Stimulated activated CD4-positive, alpha-beta T cell treated with anti-CD3 and anti-CD28 coated beads, Interleukin-12 subunit alpha, Interleukin-12 subunit beta, amount 100 ng/mL, for 4 hours (primary cell): ENCODE results near the gene EXOC4.
"Not testable (repeated sequence)": the region's sequence is repeated elsewhere in the genome, so short reads cannot be mapped to it uniquely, and the experiment has no call there.

Experiments
- DNase-seq: peaks from one replicate; pipeline ENCODE4 v3.0.0-alpha.2; 2020

Gene EXOC4

GRCh38 chr7:133851411-133851810 is 598.5 kb downstream of the EXOC4 start:
- DNase-seq = no peak

GRCh38 chr7:133853706-133854276 is 600.9 kb downstream of the EXOC4 start:
- no peak for DNase-seq

- DNase-seq = no peak
Measured at GRCh38 chr7:133854739-133855138, 601.9 kb downstream of the EXOC4 start.

GRCh38 chr7:133857376-133858119 is 604.7 kb downstream of the EXOC4 start:
- DNase-seq = no peak

- DNase-seq = no peak
Measured at GRCh38 chr7:133858311-133858710, 605.4 kb downstream of the EXOC4 start.

- no peak for DNase-seq
Measured at GRCh38 chr7:133859231-133859630, 606.4 kb downstream of the EXOC4 start.

- no peak for DNase-seq
Measured at GRCh38 chr7:133859871-133860450, 607.1 kb downstream of the EXOC4 start.

- no peak for DNase-seq
Measured at GRCh38 chr7:133860628-133861335, 607.9 kb downstream of the EXOC4 start.

- DNase-seq = no peak
Measured at GRCh38 chr7:133861876-133862275, 609.0 kb downstream of the EXOC4 start.

- no peak for DNase-seq
Measured at GRCh38 chr7:133863362-133864061, 610.6 kb downstream of the EXOC4 start.

- no peak for DNase-seq
Measured at GRCh38 chr7:133869556-133869955, 616.7 kb downstream of the EXOC4 start.

GRCh38 chr7:133871757-133872156 is 618.9 kb downstream of the EXOC4 start:
- no peak for DNase-seq

GRCh38 chr7:133873187-133873586 is 620.3 kb downstream of the EXOC4 start:
- DNase-seq = no peak

- DNase-seq = no peak
Measured at GRCh38 chr7:133873631-133874030, 620.8 kb downstream of the EXOC4 start.

GRCh38 chr7:133883591-133883990 is 630.7 kb downstream of the EXOC4 start:
- DNase-seq = no peak

GRCh38 chr7:133885213-133885612 is 632.3 kb downstream of the EXOC4 start:
- no peak for DNase-seq

GRCh38 chr7:133886086-133886485 is 633.2 kb downstream of the EXOC4 start:
- DNase-seq = no peak

- DNase-seq = no peak
Measured at GRCh38 chr7:133886797-133887196, 633.9 kb downstream of the EXOC4 start.

- DNase-seq = no peak
Measured at GRCh38 chr7:133887459-133887858, 634.6 kb downstream of the EXOC4 start.

GRCh38 chr7:133888061-133888930 is 635.4 kb downstream of the EXOC4 start:
- DNase-seq = no peak

GRCh38 chr7:133904776-133905175 is 651.9 kb downstream of the EXOC4 start:
- DNase-seq = no peak

- DNase-seq = not testable (repeated sequence)
Measured at GRCh38 chr7:133906553-133906952, 653.7 kb downstream of the EXOC4 start.
